H9 (cell line): ENCODE data around the gene CBY3. TPM values are rescaled to one million over a fixed set of nuclear protein-coding genes. Genes with fewer than 3 reads are reported as not detected.
A peak's percentile ranks its signal among the peaks of the same experiment; 100 is the strongest.
"Not testable (repeated sequence)": the region's sequence is repeated elsewhere in the genome, so short reads cannot be mapped to it uniquely, and the experiment has no call there.

Experiments used
- DNase-seq: peaks from one replicate; pipeline ENCODE4 v3.0.0-alpha.2; 2017
- H2AFZ ChIP-seq: one replicate; pipeline ENCODE4 v1.6.1; 2013; ENCODE audit warnings: mild to moderate bottlenecking, low read length, control low read depth, moderate library complexity
- H2AK5ac ChIP-seq: 2 replicates; pipeline ENCODE4 v1.6.1; 2013; ENCODE audit warnings: low read length, control low read depth, mixed read lengths; ENCODE audit not compliant: insufficient read length
- H2BK120ac ChIP-seq: one replicate; pipeline ENCODE4 v1.6.1; 2013; ENCODE audit warnings: low read depth, mild to moderate bottlenecking, low read length, control low read depth, inconsistent platforms; ENCODE audit not compliant: poor library complexity, severe bottlenecking
- H2BK12ac ChIP-seq: 2 replicates; pipeline ENCODE4 v1.6.1; 2013; ENCODE audit warnings: low read length, control low read depth, mixed read lengths, low read depth; ENCODE audit not compliant: insufficient read length
- H2BK15ac ChIP-seq: 2 replicates; pipeline ENCODE4 v1.6.1; 2013; ENCODE audit warnings: low read depth, low read length, control low read depth
- H2BK20ac ChIP-seq: one replicate; pipeline ENCODE4 v1.6.1; 2013; ENCODE audit warnings: low read depth, mild to moderate bottlenecking, low read length, control low read depth, inconsistent platforms; ENCODE audit not compliant: poor library complexity, severe bottlenecking
- H2BK5ac ChIP-seq: 2 replicates; pipeline ENCODE4 v1.6.1; 2013; ENCODE audit warnings: low read length, control low read depth, mixed read lengths; ENCODE audit not compliant: insufficient read length
- H3K14ac ChIP-seq: 2 replicates; pipeline ENCODE4 v1.6.1; 2013; ENCODE audit warnings: low read length, control low read depth; ENCODE audit not compliant: insufficient read depth
- H3K18ac ChIP-seq: 2 replicates; pipeline ENCODE4 v1.6.1; 2013; ENCODE audit warnings: low read depth, mild to moderate bottlenecking, mixed read lengths, low read length, control low read depth; ENCODE audit not compliant: insufficient read length
- H3K23ac ChIP-seq: 2 replicates; pipeline ENCODE4 v1.6.1; 2013; ENCODE audit warnings: low read length, control low read depth, mixed read lengths, low read depth; ENCODE audit not compliant: insufficient read length
- H3K23me2 ChIP-seq: 2 replicates; pipeline ENCODE4 v1.6.1; 2013; ENCODE audit warnings: low read depth, mild to moderate bottlenecking, mixed read lengths, low read length, control low read depth; ENCODE audit not compliant: insufficient read length, poor library complexity, severe bottlenecking
- H3K27ac ChIP-seq: 2 replicates; pipeline ENCODE4 v1.5.1; 2013; ENCODE audit warnings: low read length, control low read depth, mixed read lengths, low read depth; ENCODE audit not compliant: insufficient read length
- H3K27me3 ChIP-seq: 2 replicates; pipeline ENCODE4 v1.6.1; 2013; ENCODE audit warnings: low read length, control low read depth, inconsistent platforms; ENCODE audit not compliant: insufficient read depth
- H3K4ac ChIP-seq: 2 replicates; pipeline ENCODE4 v1.6.1; 2013; ENCODE audit warnings: low read depth, mild to moderate bottlenecking, control low read depth, inconsistent platforms, low read length, moderate library complexity
- H3K4me1 ChIP-seq: 2 replicates; pipeline ENCODE4 v1.6.1; 2013; ENCODE audit warnings: low read length, control low read depth, inconsistent platforms; ENCODE audit not compliant: insufficient read depth
- H3K4me2 ChIP-seq: 2 replicates; pipeline ENCODE4 v1.6.1; 2013; ENCODE audit warnings: low read length, control low read depth, mixed read lengths; ENCODE audit not compliant: insufficient read length, insufficient read depth
- H3K56ac ChIP-seq: 2 replicates; pipeline ENCODE4 v1.6.1; 2013; ENCODE audit warnings: low read depth, mild to moderate bottlenecking, mixed read lengths, low read length, control low read depth; ENCODE audit not compliant: insufficient read length
- H3K79me1 ChIP-seq: 2 replicates; pipeline ENCODE4 v1.6.1; 2013; ENCODE audit warnings: low read depth, mild to moderate bottlenecking, moderate library complexity, low read length, control low read depth, inconsistent platforms; ENCODE audit not compliant: insufficient read depth, poor library complexity, severe bottlenecking
- H3K79me2 ChIP-seq: 2 replicates; pipeline ENCODE4 v1.6.1; 2013; ENCODE audit warnings: low read length, control low read depth, inconsistent platforms; ENCODE audit not compliant: insufficient read depth
- H3K9ac ChIP-seq: 2 replicates; pipeline ENCODE4 v1.6.1; 2013; ENCODE audit warnings: low read length, control low read depth, mixed read lengths; ENCODE audit not compliant: insufficient read length; ENCODE audit errors: extremely low read depth
- H3K9me3 ChIP-seq: one replicate; pipeline ENCODE4 v1.6.1; 2013; ENCODE audit warnings: low read depth, low read length, inconsistent platforms; ENCODE audit not compliant: control insufficient read depth
- H3T11ph ChIP-seq: one replicate; pipeline ENCODE4 v1.6.1; 2013; ENCODE audit warnings: mild to moderate bottlenecking, low read length, control low read depth, inconsistent platforms
- H4K20me1 ChIP-seq: one replicate; pipeline ENCODE4 v1.6.1; 2013; ENCODE audit not compliant: control insufficient read depth, insufficient read length, insufficient read depth
- H4K5ac ChIP-seq: 2 replicates; pipeline ENCODE4 v1.6.1; 2013; ENCODE audit warnings: low read depth, mild to moderate bottlenecking, mixed read lengths, low read length, control low read depth; ENCODE audit not compliant: insufficient read length
- H4K8ac ChIP-seq: replicated peaks from 2 replicates; pipeline ENCODE4 v1.6.1; 2013; ENCODE audit warnings: low read length, control low read depth, mixed read lengths, low read depth; ENCODE audit not compliant: insufficient read length
- H4K91ac ChIP-seq: 2 replicates; pipeline ENCODE4 v1.6.1; 2013; ENCODE audit warnings: low read depth, mild to moderate bottlenecking, moderate library complexity, mixed read lengths, low read length, control low read depth; ENCODE audit not compliant: insufficient read length
- H3K27ac Mint-ChIP-seq, 3 experiments: 2 replicates in 2 of 3; 3 replicates in 1 of 3; pipeline ENCODE4 v1.8.0; 2020 to 2021; ENCODE audit warnings: mixed read lengths in 3 of 3, mild to moderate bottlenecking in 1 of 3, moderate library complexity in 1 of 3
- H3K27me3 Mint-ChIP-seq: 2 replicates; pipeline ENCODE4 v1.8.0; 2021; ENCODE audit warnings: low read depth, mild to moderate bottlenecking, moderate library complexity, mixed read lengths
- H3K36me3 Mint-ChIP-seq, 3 experiments: 2 replicates in 2 of 3; 3 replicates in 1 of 3; pipeline ENCODE4 v1.8.0; 2020 to 2021; ENCODE audit warnings: low read depth in 3 of 3, mixed read lengths in 3 of 3; ENCODE audit not compliant: insufficient read depth in 1 of 3
- H3K4me1 Mint-ChIP-seq, 2 experiments: 2 replicates each; pipeline ENCODE4 v1.8.0; 2020; ENCODE audit warnings: mixed read lengths in 2 of 2
- H3K4me3 Mint-ChIP-seq, 2 experiments: 2 replicates in 1 of 2; 3 replicates in 1 of 2; pipeline ENCODE4 v1.8.0; 2020 to 2021; ENCODE audit warnings: mild to moderate bottlenecking in 2 of 2, mixed read lengths in 2 of 2, moderate library complexity in 1 of 2
- H3K9me3 Mint-ChIP-seq, 2 experiments: 2 replicates in 1 of 2; 3 replicates in 1 of 2; pipeline ENCODE4 v1.8.0; 2020; ENCODE audit warnings: mild to moderate bottlenecking in 2 of 2, mixed read lengths in 2 of 2, moderate library complexity in 1 of 2
- CTCF ChIP-seq: fragments of 200-600 bp; sonication (generic); conservative IDR thresholded peaks from 3 replicates; pipeline ENCODE4 v1.8.0; 2021; ENCODE audit warnings: antibody characterized with exemption, mild to moderate bottlenecking
- WGBS: extraction: QIAGEN DNeasy Blood & Tissue Kit; methylation state at CpG from one replicate; pipeline ENCODE4 v1.1.7; 2013; ENCODE audit warnings: missing lambda C conversion rate, low lambda C conversion rate, mixed read lengths; ENCODE audit not compliant: insufficient read length; ENCODE audit errors: extremely low coverage; 5-methylcytosine and 5-hydroxymethylcytosine counted together
- total RNA-seq: library from RNA; stranded (reverse); gene quantifications from 2 replicates; pipeline ENCODE4 v1.2.1, GENCODE V29; 2021

Gene CBY3
- total RNA-seq, 1 experiment from 2014 or later: 0.50 TPM

DNA sequence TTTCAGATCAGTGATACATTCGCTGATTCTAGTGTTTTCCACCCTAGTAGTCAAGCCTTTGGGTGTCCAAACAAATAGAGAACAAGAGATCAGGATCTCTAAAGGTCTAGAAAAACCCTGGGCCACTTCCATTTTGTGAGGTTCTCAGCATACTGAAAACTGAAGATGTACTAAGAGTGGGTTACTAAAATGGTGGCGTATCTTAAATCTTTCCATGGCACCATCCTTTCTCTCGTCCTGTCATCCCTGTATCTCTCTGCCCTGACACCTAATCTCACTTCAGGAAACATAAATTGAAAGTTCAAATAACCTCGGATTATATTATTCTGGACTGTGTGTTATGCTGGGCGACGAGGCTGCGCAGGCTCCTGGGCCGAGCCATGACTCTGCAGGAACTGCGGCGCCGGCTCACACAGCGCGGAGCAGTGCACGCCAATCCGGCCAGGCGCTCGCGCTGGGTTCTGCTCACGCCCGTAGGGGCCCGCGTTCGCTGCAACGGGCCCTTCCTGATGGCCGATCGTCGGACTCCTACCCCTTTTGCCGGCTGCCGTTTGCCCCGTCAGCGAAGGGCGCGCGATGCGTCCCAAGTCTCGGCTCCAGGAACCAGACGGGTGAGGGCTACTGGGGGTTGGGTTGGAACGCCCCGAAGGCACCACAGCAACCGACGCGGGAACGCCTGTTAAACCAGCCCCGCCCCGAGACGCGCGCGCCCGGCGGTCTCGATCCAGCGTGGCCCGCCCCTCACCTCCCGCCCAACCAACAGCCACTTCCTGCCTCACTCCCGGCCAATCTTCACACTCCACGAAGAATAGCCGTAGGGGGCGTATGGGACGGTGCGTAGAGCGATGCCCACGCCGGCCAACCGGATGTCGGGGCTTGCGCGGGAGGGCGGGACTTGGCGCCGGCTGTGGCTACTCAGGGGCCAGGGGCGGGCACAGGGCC, 17.4 kb upstream of the CBY3 start:
- Histone ChIP-seq H2AFZ (no peak overlapping the region), H3K18ac (peak overlapping the region; percentile 92), H2BK20ac (no peak overlapping the region), H3K23ac (no peak overlapping the region), H3T11ph (no peak overlapping the region), H4K8ac (no peak overlapping the region), H3K27ac (peak overlapping the region; percentile 90), H3K9me3 (no peaks in the 10 kb centered on the region), H2AK5ac (no peak overlapping the region), H2BK15ac (no peak overlapping the region), H3K27me3 (no peaks in the 10 kb centered on the region), H4K91ac (no peak overlapping the region), H4K20me1 (no peaks in the 10 kb centered on the region), H3K23me2 (peaks cover 7% of the 10 kb centered on the region), H3K9ac (peak overlapping the region; percentile 94), H3K4me1 (peaks cover 3% of the 10 kb centered on the region; the same call in 1 of the 2 replicates), H2BK120ac (no peak overlapping the region), H3K4me2 (peak overlapping the region; percentile 87), H3K14ac (peak overlapping the region; percentile 98), H4K5ac (no peak overlapping the region), H3K56ac (no peak overlapping the region), H2BK5ac (peak overlapping the region; percentile 36), H3K79me2 (peaks cover 33% of the 10 kb centered on the region), H3K4ac (peak overlapping the region; percentile 8; the same call in 1 of the 2 replicates), H3K79me1 (no peaks in the 10 kb centered on the region), H2BK12ac (no peak overlapping the region)
- Mint-ChIP-seq H3K27me3 (no peaks in the 10 kb centered on the region), H3K4me1 (peaks cover 18 to 27% of the 10 kb centered on the region in 2 experiments), H3K9me3 (peaks cover 0 to 6% of the 10 kb centered on the region in 2 experiments; a peak in 3 of 5 replicates), H3K4me3 (peak overlapping the region; percentile 92 to 99), H3K36me3 (peaks cover 24 to 34% (median 25%) of the 10 kb centered on the region in 3 experiments), H3K27ac (peak overlapping the region; percentile 96 to 100 (median 97))
- DNase-seq: peak; percentile 100
- no peak for TF ChIP-seq CTCF
- no CpG with 5 or more reads among the region's 72 CpGs for WGBS

DNA sequence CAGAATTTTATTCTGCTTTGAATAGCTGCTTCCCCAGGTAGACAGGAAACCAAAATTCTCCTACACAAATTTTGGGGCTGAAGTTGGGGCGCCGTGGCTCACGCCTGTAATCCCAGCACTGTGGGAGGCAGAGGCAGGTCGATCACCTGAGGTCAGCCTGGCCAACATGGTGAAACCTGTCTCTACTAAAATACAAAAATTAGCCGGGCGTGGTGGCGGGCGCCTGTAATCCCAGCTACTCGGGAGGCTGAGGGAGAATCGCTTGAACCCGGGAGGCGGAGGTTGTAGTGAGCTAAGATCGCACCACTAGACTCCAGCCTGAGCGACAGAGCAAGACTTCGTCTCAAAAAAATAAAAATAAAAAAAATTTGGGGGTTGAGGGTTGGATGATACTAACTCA, 16.7 kb upstream of the CBY3 start:
- not testable (repeated sequence) for H3K27me3 Mint-ChIP-seq, H3T11ph ChIP-seq, H2AFZ ChIP-seq, H3K56ac ChIP-seq, H3K9me3 ChIP-seq, H4K8ac ChIP-seq, H2BK15ac ChIP-seq, H4K20me1 ChIP-seq, H3K4me1 ChIP-seq, H2BK12ac ChIP-seq, H3K23ac ChIP-seq, H3K79me1 ChIP-seq, H3K9me3 Mint-ChIP-seq, H4K91ac ChIP-seq, H3K27me3 ChIP-seq, H3K4ac ChIP-seq, H4K5ac ChIP-seq, H3K23me2 ChIP-seq, DNase-seq, H2AK5ac ChIP-seq, H3K14ac ChIP-seq, H2BK120ac ChIP-seq, H3K18ac ChIP-seq, H2BK20ac ChIP-seq
- WGBS: no CpG with 5 or more reads among the region's 15 CpGs
- peak overlapping the region; percentile 92 to 99 for H3K4me3 Mint-ChIP-seq
- Histone ChIP-seq H3K79me2 (peaks cover 29% of the 10 kb centered on the region), H3K4me2 (peak overlapping the region; percentile 87), H3K27ac (peak overlapping the region; percentile 90), H3K9ac (peak overlapping the region; percentile 94), H2BK5ac (peak overlapping the region; percentile 36)
- peak overlapping the region in 1 of 3 experiments; percentile 97; a peak in 2 of 7 replicates for H3K27ac Mint-ChIP-seq
- peaks cover 16 to 28% (median 19%) of the 10 kb centered on the region in 3 experiments for H3K36me3 Mint-ChIP-seq
- H3K4me1 Mint-ChIP-seq: peaks cover 17 to 26% of the 10 kb centered on the region in 2 experiments
